OCI-LY7 (cell line): ENCODE results near the gene ZNF716.

Experiments
- CTCF ChIP-seq: fragments of 200-600 bp; sonication (generic); conservative IDR thresholded peaks from 2 replicates; pipeline ENCODE4 v1.5.1; 2014; ENCODE audit warnings: mild to moderate bottlenecking, antibody characterized with exemption, low read length, moderate library complexity, mixed read lengths
- EZH2phosphoT487 ChIP-seq: fragments of 200-600 bp; sonication (generic); IDR thresholded peaks from 2 replicates; pipeline ENCODE4 v1.6.1; 2018; ENCODE audit warnings: low read depth, borderline replicate concordance, mild to moderate bottlenecking, mixed run types, antibody characterized with exemption, low read length, moderate library complexity, mixed read lengths

DNA sequence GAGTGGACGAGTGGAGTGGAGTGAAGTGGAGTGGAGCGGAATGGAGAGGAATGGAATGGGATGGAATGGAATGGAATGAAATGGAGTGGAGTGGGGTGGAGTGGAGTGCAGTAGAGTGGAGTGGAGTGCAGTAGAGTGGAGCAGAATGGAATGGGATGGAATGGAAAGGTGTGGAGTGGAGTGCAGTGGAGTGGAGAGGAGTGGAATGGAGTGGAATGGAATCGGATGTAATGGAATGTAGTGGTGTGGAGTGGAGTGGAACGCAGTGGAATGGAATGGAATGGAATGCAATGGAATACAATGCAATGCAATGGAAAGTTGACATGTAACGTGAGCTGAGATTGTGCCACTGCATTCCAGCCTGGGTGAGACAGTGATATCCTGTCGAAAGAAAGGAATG, 46.4 kb downstream of the ZNF716 start:
- TF ChIP-seq EZH2phosphoT487 (no peak), CTCF (no peak)
